Hepatic stellate cell (primary cell): Measurements from ENCODE around the gene CLTB.
A peak's percentile ranks its signal among the peaks of the same experiment; 100 is the strongest.

Experiments used
- DNase-seq: peaks from one replicate; pipeline ENCODE4 v3.0.0; 2011; ENCODE audit warnings: low spot score

CLTB gene

GRCh38 chr5:176401281-176402205, 14.8 kb downstream of the CLTB start:
- DNase-seq, result no peak

- DNase-seq, result no peak
Measured at GRCh38 chr5:176400382-176401156, 15.8 kb downstream of the CLTB start.

DNA sequence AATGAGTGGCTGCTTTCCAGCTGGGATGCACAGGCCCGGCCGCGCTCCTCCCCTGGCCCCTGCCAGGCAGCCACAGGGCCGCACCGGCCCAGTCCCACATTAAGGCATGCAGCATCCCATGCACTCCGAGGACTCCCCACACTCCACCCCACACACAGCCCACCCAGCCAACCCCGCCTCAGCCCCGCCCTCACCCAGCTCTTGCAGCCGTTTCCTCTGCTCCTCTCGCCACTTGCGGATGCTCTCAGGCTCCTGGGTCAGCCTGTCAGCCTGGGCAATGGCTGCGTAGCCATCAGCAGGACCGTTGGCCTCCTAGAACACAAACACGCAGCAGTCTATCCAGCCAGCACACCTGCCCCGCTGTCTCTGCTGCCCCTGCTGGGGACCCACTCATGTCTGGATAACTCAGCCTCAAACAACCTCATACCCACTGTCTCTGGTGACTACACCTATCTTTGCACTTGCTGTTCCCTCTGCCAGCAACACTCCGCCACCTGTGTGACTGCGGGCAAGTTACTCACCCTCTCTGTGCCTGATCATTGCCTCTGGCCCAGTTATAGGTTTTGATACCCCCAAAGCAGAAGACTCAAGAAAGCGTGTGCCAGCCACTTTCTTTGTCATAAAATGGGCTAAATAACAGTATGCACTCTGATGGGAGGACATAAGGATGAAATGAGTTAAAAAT, 18.5 kb downstream of the CLTB start:
- no peak for DNase-seq

DNA sequence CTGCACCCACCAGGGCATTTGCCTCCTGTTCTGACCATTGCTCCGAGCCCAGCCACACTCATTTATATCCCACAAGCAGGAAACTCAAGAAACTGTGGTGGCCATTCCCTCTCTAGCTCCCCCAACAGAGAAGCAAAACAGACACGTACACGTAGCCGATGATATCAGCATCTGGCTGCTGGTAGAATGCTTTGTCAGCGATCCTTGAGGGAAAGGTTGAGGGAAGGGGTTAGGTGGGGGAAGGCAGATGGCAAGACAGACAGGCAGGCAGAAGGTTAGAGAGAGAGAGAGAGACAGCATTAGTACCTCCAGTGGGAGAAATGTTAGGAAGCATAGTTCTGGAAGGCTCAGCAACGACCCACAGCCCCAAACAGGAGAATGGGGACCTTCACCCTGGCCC, 20.0 kb downstream of the CLTB start:
- no peak for DNase-seq

GRCh38 chr5:176394881-176395675, 21.3 kb downstream of the CLTB start:
- DNase-seq, result no peak

DNA sequence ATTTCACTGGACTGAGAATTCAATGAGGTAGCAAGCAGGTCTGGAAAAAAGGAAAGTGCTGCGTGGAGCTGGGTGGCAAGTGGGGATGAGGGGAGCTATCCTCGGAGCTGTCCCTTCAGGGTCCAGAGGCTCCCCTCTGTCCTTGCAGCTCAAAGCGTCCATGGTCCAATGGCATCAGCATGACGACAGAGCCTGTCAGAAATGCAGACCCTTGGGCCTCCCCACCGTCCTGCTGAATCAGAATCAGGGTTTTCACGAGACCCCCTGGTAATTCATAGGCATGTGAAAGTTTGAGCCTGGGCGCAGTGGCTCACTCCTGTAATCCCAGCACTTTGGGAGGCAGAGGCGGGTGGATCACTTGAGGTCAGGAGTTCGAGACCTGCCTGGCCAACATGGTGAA, 22.2 kb downstream of the CLTB start:
- DNase-seq, result no peak

DNA sequence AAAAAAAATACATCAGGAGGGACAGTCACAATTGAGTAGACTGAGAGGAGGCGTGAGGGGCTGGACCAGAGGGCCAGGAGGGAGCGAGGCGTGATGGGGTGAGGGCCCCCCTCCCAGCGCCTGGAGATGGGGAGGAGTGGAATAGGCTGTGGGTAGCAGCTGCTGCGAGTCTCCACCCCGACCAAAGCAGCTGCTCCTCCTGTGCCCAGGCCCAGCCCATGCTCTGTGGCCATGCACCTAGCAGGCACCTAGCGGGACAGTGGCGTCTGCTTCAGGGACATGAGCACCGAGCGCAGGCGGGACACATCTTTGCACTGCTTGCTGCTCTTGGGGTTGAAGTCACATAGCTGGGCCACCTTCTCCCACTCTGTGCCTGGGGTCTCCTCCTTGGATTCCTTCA, 23.8 kb downstream of the CLTB start:
- no peak for DNase-seq

DNA sequence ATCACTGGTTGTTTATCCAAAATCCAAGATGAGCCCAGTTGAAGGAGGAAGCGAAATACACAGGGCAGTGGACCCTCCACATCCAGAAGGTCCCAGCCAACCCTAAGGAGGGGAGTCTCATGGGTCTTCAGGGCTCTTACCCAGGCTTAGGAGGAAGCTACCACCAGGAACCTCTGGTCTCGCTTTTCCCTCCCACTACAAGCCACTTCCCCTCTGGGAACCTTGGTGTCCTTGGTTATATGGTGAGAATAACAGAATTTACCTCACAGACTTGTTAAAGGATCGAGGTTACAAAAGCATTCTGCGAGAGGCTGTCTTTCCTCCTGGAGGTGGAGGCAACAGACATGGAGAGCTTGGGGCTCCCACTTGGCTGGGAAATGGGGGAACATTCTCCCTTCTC, 24.3 kb downstream of the CLTB start:
- no peak for DNase-seq

DNA sequence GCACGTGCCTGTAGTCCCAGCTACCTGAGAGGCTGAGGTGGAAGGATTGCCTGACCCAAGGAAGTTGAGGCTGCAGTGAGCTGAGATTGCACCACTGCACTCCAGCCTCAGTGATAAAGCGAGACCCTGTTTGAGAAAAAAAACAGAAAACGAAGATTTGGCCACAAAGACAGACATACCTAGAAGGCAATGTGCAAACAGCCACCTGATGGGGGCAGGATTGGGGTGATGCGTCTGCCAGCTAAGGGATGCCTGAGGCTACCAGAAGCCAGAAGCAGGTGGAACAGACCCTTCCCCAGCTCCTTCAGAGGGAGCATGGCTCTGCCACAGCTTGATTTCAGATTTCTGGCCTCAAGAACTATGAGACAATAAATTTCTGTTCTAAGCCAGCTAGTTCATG, 24.9 kb downstream of the CLTB start:
- no peak for DNase-seq

DNA sequence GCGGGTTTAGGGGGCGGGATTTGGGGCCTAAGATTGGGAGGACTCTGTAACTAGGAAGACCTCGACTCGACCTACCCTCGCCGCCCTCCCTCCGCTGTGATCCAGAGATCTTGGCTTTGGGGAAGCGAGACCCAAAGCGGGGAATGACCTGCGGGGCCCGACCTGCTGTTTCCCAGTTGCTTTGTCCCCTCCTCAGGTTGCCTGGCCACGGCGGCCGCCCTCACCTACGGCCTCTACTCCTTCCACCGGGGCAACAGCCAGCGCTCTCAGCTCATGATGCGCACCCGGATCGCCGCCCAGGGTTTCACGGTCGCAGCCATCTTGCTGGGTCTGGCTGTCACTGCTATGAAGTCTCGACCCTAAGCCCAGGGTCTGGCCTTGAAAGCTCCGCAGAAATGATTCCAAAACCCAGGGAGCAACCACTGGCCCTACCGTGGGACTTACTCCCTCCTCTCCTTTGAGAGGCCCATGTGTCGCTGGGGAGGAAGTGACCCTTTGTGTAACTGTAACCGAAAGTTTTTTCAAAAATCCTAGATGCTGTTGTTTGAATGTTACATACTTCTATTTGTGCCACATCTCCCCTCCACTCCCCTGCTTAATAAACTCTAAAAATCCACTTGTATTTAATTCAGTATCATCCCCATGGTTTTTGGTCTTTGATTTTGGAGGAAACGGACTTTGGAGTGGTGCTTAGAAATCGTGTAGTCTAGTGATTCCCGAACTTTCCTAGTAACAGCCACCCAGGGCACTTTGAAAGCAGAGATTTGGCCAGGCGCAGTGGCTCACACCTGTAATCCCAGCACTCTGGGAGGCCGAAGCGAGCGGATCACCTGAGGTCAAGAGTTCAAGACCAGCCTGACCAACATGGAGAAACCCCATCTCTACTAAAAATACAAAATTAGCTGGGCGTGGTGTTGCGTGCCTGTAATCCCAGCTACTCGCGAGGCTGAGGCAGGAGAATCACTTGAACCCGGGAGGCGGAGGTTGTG, 26.9 kb downstream of the CLTB start:
- DNase-seq, result no peak

DNA sequence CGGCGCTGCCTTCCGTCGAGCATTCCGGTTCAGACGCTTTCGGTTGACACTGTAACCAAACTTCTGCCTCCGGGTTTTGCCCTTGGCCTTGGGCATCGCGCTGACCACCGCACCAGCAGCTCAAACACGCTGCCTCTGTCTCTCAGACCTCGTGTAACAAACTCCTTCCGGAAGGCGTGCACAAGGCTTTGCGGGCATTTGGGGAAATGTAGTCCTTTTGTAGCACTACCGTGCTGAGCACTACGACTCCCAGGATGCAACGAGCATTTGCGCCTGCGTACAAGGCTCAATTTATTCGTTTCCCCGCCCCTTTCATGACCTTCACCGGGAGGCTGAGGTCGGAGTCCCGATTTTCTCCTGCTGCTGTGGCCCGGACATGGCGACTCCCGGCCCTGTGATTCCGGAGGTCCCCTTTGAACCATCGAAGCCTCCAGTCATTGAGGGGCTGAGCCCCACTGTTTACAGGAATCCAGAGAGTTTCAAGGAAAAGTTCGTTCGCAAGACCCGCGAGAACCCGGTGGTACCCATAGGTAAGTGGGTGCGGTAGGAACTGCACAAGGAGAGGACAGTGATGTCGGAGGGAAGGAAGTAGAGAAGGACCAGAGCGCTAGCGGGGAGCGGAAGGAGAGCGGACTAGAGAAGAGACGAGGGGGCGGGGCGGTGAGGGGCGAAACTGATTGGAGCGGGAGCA, 27.8 kb downstream of the CLTB start, which contains the start of the genes HIGD2A and NOP16:
HIGD2A (plus strand) TSS at position 308 of the 691 bp plus-strand sequence; CDS start at position 377, 69 bp downstream.
NOP16 (minus strand) TSS at position 155 of the 691 bp plus-strand sequence; CDS start at position 96, 59 bp downstream.
- DNase-seq, result peak; percentile 99

GRCh38 chr5:176388003-176388443, 28.3 kb downstream of the CLTB start:
- peak; percentile 43 for DNase-seq

DNA sequence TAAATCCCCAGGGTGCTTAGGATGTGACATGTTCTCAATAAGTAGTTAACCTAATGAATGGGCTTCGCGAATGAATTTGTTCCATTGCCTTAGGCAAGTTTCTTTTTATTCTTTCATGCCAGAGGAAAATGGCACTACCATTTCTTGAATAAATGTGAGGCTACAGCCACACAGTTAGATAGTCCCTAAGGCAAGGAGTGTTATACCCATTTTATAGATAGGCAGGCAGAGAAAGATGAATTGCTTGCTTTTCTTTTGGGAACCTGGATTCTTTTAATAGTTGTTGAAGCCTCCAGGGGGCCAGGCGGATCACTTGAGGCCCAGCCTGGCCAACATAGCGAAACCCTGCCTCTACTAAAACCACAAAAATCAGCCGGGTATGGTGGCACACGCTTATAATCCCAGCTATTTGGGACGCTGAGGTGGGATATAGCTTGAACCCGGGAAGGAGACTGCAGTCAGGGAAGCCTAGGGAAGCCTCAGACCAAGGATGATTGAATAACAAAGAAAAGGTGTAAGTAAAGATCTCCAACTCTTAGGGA, 28.9 kb downstream of the CLTB start:
- DNase-seq, result no peak

- no peak for DNase-seq
Measured at GRCh38 chr5:176386491-176386890, 29.8 kb downstream of the CLTB start.

DNA sequence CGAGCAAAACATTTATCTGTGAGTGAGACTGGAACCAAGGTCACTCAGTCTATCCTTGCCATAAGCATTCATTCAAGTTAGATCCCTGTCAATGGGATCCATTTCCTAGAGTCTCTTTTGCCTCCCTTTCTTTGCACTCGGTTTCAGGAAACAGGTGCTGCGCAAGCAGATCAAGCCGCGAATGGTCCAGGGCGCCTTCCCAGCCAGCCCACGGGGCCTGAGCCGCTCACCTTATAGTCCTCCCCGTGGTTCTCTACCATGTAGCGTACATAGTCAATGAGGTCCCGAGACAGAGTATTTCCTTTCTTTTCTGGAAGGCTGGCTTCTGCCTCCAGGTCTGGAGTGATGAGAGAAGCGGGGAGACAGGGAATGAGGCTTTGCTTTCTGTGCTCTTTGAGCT, 31.3 kb downstream of the CLTB start:
- DNase-seq, result no peak

- no peak for DNase-seq
Measured at GRCh38 chr5:176384366-176384930, 31.9 kb downstream of the CLTB start.

DNA sequence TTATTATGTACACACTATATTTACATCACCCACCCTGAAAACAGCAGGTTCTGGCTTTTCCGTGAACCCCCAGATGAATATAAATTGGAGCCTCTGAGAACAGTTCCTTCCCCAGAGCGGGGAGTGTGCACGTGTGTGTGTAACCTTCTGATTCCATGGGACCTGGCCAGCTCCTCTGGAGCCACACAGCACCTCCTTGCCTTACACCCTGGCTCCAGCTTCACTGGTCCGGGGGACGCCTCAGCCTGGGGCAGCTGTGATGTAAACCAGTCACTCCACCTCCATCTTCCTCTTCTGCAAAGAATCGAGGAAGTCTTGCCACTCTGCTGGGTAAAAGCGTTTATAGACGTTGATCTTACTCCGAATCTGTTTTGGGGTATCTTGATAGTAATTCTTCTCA, 32.4 kb downstream of the CLTB start:
- no peak for DNase-seq

DNA sequence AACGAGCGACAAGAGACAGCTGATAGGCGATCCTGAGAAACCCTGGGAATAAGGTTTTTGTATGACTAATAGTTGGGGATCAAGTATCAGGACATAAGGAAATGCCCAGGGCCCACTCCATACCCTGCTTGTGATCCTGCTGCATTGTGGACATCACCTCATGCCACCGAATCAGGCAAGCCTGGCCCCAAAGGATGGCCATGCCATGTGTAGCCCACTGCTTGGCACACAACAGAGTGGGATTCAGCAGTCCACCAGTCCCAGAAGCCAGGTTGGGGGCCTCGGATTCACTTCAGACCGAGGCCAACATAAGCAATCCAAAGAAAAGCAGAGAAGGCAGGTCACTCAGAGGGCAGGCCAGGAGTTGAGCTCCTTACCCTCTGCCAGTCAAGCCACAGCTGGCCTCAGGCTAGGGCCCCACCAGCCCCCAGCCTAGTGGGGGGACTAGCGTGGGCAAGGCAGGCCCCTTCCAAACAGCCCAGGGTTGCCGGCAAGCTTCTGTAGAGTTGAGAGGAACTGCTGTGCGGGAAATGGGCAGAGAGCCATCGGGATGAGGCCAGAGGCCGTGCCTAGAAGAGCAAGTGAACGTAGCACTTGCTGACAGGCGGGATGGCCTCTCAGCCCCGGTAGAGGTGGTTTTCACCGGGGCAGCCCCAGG, 33.0 kb downstream of the CLTB start:
- no peak for DNase-seq
